ENCODE measurements around the gene PGAP2. TPM values are rescaled to one million over a fixed set of nuclear protein-coding genes. Genes with fewer than 3 reads are reported as not detected.
A peak's percentile ranks its signal among the peaks of the same experiment; 100 is the strongest.

Gene PGAP2
- total RNA-seq, 5 donors from 2014 or later (not counting 1 experiment from before 2014, with no cell fraction given), result 22.5 to 28.2 (median 24.6) TPM

GRCh38 chr11:3840004-3840869 is 31.9 kb downstream of the PGAP2 start:
- no peaks in the 10 kb centered on the region for H3K9me3 Mint-ChIP-seq
- Histone ChIP-seq H3K36me3 (ENCODE audit: control insufficient read depth in 2 of 2, extremely low read depth in 1 of 2, insufficient read depth in 1 of 2, low read length in 1 of 2) (peaks cover 0 to 9% of the 10 kb centered on the region in 2 donors), H3K27me3 (replicated peaks in 1 of 2; ENCODE audit: control insufficient read depth in 2 of 2, extremely low read depth in 1 of 2, insufficient read depth in 2 of 2, low read length in 1 of 2) (no peaks in the 10 kb centered on the region), H3K4me3 (ENCODE audit: control insufficient read depth in 1 of 2, extremely low read depth in 1 of 2, low read length in 1 of 2) (peak overlapping the region; percentile 88 to 89), H3K9me3 (no peaks in the 10 kb centered on the region), H3K27ac (ENCODE audit: low read length) (peak overlapping the region; percentile 98), H3K4me1 (ENCODE audit: control insufficient read depth in 1 of 2, extremely low read depth in 1 of 2, insufficient read depth in 2 of 2, low read length in 2 of 2) (peaks cover 49 to 59% of the 10 kb centered on the region in 2 experiments)
- H3K36me3 Mint-ChIP-seq, result peaks cover 18% of the 10 kb centered on the region
- ChIA-PET POLR2A (interaction anchor here (0.6 to 4.6 kb wide), 7 partner anchors 14 to 233 kb away, joined by 3 to 58 read pairs (median 5); partner anchors contain the start of gene STIM1 (in 1 of the 2)), CTCF (interaction anchor here (0.8 to 9.9 kb wide), 11 partner anchors 12 to 255 kb away, joined by 3 to 248 read pairs (median 13); partner anchors contain the start of genes PGAP2 (in 1 of the 2) and STIM1 (in 1 of the 2))
- H3K4me3 Mint-ChIP-seq, result peak overlapping the region; percentile 85 to 89 (median 89)
- H3K4me1 Mint-ChIP-seq, result peaks cover 65 to 70% (median 67%) of the 10 kb centered on the region in 3 donors
- DNase-seq, result peak in 28 of 35 experiments; percentile 24 to 57 (median 38)
- H3K27me3 Mint-ChIP-seq, result no peaks in the 10 kb centered on the region
- H3K27ac Mint-ChIP-seq, result peak overlapping the region; percentile 92 to 95
- under 1% methylated on average over 42 of the region's 46 CpGs for WGBS (ENCODE audit: insufficient coverage)
- peak in 2 of 4 experiments; percentile 0 to 1 for ATAC-seq (replicated peaks in 1 of 4)

GRCh38 chr11:3840870-3841425 is 32.6 kb downstream of the PGAP2 start, which contains the start of gene RHOG:
Gene RHOG (minus strand): TSS chr11:3840959. CDS start chr11:3828138, 12,821 bp downstream.
- ChIA-PET CTCF (interaction anchor here (0.6 to 9.9 kb wide), 31 partner anchors 12 to 256 kb away, joined by 3 to 248 read pairs (median 4); partner anchors contain the start of genes NUP98 (in 1 of the 2), PGAP2 (in 1 of the 2) and STIM1 (in 1 of the 2)), POLR2A (interaction anchor here (0.6 to 4.6 kb wide), 21 partner anchors 10 to 232 kb away, joined by 3 to 58 read pairs (median 4); partner anchors contain the start of genes STIM1 (in 2 of the 2) and PGAP2 (in 1 of the 2))
- peak; percentile 26 to 50 (median 42) for ATAC-seq (replicated peaks in 1 of 4)
- Histone ChIP-seq H3K27me3 (replicated peaks in 1 of 2; ENCODE audit: control insufficient read depth in 2 of 2, extremely low read depth in 1 of 2, insufficient read depth in 2 of 2, low read length in 1 of 2) (no peaks in the 10 kb centered on the region), H3K27ac (ENCODE audit: low read length) (peak within 1 kb of the TSS; percentile 98), H3K4me3 (ENCODE audit: control insufficient read depth in 1 of 2, extremely low read depth in 1 of 2, low read length in 1 of 2) (peak within 1 kb of the TSS; percentile 88 to 89), H3K36me3 (ENCODE audit: control insufficient read depth in 2 of 2, extremely low read depth in 1 of 2, insufficient read depth in 1 of 2, low read length in 1 of 2) (peaks cover 0 to 5% of the 10 kb centered on the region in 2 donors), H3K9me3 (no peaks in the 10 kb centered on the region), H3K4me1 (ENCODE audit: control insufficient read depth in 1 of 2, extremely low read depth in 1 of 2, insufficient read depth in 2 of 2, low read length in 2 of 2) (peaks cover 50 to 51% of the 10 kb centered on the region in 2 experiments)
- H3K4me1 Mint-ChIP-seq, result peaks cover 63 to 64% (median 63%) of the 10 kb centered on the region in 3 donors
- no peaks in the 10 kb centered on the region for H3K9me3 Mint-ChIP-seq
- H3K27me3 Mint-ChIP-seq, result no peaks in the 10 kb centered on the region
- 0% methylated on average over 5 of the region's 42 CpGs for WGBS (ENCODE audit: insufficient coverage)
- H3K4me3 Mint-ChIP-seq, result peak within 1 kb of the TSS; percentile 86 to 89 (median 89)
- peaks cover 13% of the 10 kb centered on the region for H3K36me3 Mint-ChIP-seq
- DNase-seq, result peak in 13 of 35 experiments; percentile 10 to 93 (median 53)
- peak within 1 kb of the TSS; percentile 96 for H3K27ac Mint-ChIP-seq

- POLR2A ChIA-PET, result interaction anchor here (0.6 to 4.6 kb wide), 20 partner anchors 9 to 231 kb away, joined by 3 to 58 read pairs (median 4); partner anchors contain the start of genes STIM1 (in 2 of the 2) and PGAP2 (in 1 of the 2)
- Histone ChIP-seq H3K4me1 (ENCODE audit: control insufficient read depth in 1 of 2, extremely low read depth in 1 of 2, insufficient read depth in 2 of 2, low read length in 2 of 2) (peaks cover 44 to 48% of the 10 kb centered on the region in 2 experiments), H3K4me3 (ENCODE audit: control insufficient read depth in 1 of 2, extremely low read depth in 1 of 2, low read length in 1 of 2) (peak overlapping the region in 1 of 2 donors; percentile 88), H3K27me3 (replicated peaks in 1 of 2; ENCODE audit: control insufficient read depth in 2 of 2, extremely low read depth in 1 of 2, insufficient read depth in 2 of 2, low read length in 1 of 2) (no peaks in the 10 kb centered on the region), H3K27ac (ENCODE audit: low read length) (peak overlapping the region; percentile 98), H3K9me3 (no peaks in the 10 kb centered on the region), H3K36me3 (ENCODE audit: control insufficient read depth in 2 of 2, extremely low read depth in 1 of 2, insufficient read depth in 1 of 2, low read length in 1 of 2) (peaks cover 0 to 5% of the 10 kb centered on the region in 2 donors)
- H3K27me3 Mint-ChIP-seq, result no peaks in the 10 kb centered on the region
- peak overlapping the region; percentile 96 for H3K27ac Mint-ChIP-seq
- peak; percentile 77 to 82 (median 78) for ATAC-seq (replicated peaks in 1 of 4)
- WGBS (ENCODE audit: insufficient coverage), result 13% methylated on average over 32 of the region's 44 CpGs
- peak overlapping the region; percentile 85 to 89 (median 86) for H3K4me3 Mint-ChIP-seq
- peaks cover 13% of the 10 kb centered on the region for H3K36me3 Mint-ChIP-seq
- no peaks in the 10 kb centered on the region for H3K9me3 Mint-ChIP-seq
- CTCF ChIA-PET, result interaction anchor here (0.6 to 9.9 kb wide), 40 partner anchors 8 to 255 kb away, joined by 3 to 248 read pairs (median 4); partner anchors contain the start of genes NUP98 (in 1 of the 2), PGAP2 (in 1 of the 2) and STIM1 (in 1 of the 2)
- DNase-seq, result peak in 34 of 35 experiments; percentile 88 to 98 (median 96)
- H3K4me1 Mint-ChIP-seq, result peaks cover 56 to 60% (median 56%) of the 10 kb centered on the region in 3 donors
Observed at GRCh38 chr11:3841426-3842350, 33.3 kb downstream of the PGAP2 start.

- peaks cover 6% of the 10 kb centered on the region for H3K36me3 Mint-ChIP-seq
- peaks cover 41 to 45% (median 41%) of the 10 kb centered on the region in 3 donors for H3K4me1 Mint-ChIP-seq
- no peak for DNase-seq
- POLR2A ChIA-PET, result interaction anchor here (0.7 to 1.4 kb wide), 3 partner anchors 11 to 230 kb away, joined by 3 to 5 read pairs (median 4); no protein-coding TSS in a partner anchor
- no peaks in the 10 kb centered on the region for H3K27me3 ChIP-seq (replicated peaks in 1 of 2; ENCODE audit: control insufficient read depth in 2 of 2, extremely low read depth in 1 of 2, insufficient read depth in 2 of 2, low read length in 1 of 2)
- peaks cover 28 to 32% of the 10 kb centered on the region in 2 experiments for H3K4me1 ChIP-seq (ENCODE audit: control insufficient read depth in 1 of 2, extremely low read depth in 1 of 2, insufficient read depth in 2 of 2, low read length in 2 of 2)
- no peak overlapping the region for H3K27ac ChIP-seq (ENCODE audit: low read length)
- H3K9me3 Mint-ChIP-seq, result no peaks in the 10 kb centered on the region
- peak overlapping the region; percentile 49 to 66 for H3K27ac Mint-ChIP-seq
- no peaks in the 10 kb centered on the region for H3K9me3 ChIP-seq
- no peak overlapping the region for H3K4me3 ChIP-seq (ENCODE audit: control insufficient read depth in 1 of 2, extremely low read depth in 1 of 2, low read length in 1 of 2)
- no peak for ATAC-seq (replicated peaks in 1 of 4)
- CTCF ChIA-PET, result interaction anchor here in 1 of 2 donors (1.9 to 9.9 kb wide), 2 partner anchors 9 to 229 kb away, joined by 6 to 248 read pairs; partner anchors contain the start of gene STIM1
- peaks cover 0 to 5% of the 10 kb centered on the region in 2 donors for H3K36me3 ChIP-seq (ENCODE audit: control insufficient read depth in 2 of 2, extremely low read depth in 1 of 2, insufficient read depth in 1 of 2, low read length in 1 of 2)
- no peak overlapping the region for H3K4me3 Mint-ChIP-seq
- 100% methylated on average over 2 of the region's 3 CpGs for WGBS (ENCODE audit: insufficient coverage)
- no peaks in the 10 kb centered on the region for H3K27me3 Mint-ChIP-seq
Observed at GRCh38 chr11:3843326-3843725, 35.0 kb downstream of the PGAP2 start.

DNA sequence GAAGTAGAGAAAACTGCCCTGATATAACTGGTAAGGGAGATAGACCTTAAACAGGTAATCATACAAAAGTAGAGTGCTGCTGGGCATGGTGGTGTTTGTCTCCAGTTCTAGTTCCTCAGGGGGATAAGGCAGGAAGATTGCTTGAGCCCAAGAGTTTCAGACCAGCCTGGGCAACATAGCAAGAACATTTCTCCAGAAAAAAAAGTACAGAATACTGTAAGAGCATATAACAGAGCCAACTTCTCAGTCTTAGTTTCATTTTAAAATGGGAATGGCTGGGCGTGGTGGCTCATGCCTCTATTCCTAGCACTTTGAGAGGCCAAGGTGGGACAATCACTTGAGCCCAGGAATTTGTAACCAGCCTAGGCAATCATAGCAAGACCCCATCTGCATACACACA is 36.9 kb downstream of the PGAP2 start:
- Histone ChIP-seq H3K4me1 (ENCODE audit: control insufficient read depth in 1 of 2, extremely low read depth in 1 of 2, insufficient read depth in 2 of 2, low read length in 2 of 2) (peaks cover 13 to 25% of the 10 kb centered on the region in 2 experiments), H3K4me3 (ENCODE audit: control insufficient read depth in 1 of 2, extremely low read depth in 1 of 2, low read length in 1 of 2) (no peak overlapping the region), H3K27ac (ENCODE audit: low read length) (no peak overlapping the region), H3K36me3 (ENCODE audit: control insufficient read depth in 2 of 2, extremely low read depth in 1 of 2, insufficient read depth in 1 of 2, low read length in 1 of 2) (no peaks in the 10 kb centered on the region), H3K9me3 (no peaks in the 10 kb centered on the region), H3K27me3 (replicated peaks in 1 of 2; ENCODE audit: control insufficient read depth in 2 of 2, extremely low read depth in 1 of 2, insufficient read depth in 2 of 2, low read length in 1 of 2) (no peaks in the 10 kb centered on the region)
- WGBS (ENCODE audit: insufficient coverage), result no CpG with 5 or more reads among the region's 1 CpG
- Mint-ChIP-seq H3K27me3 (no peaks in the 10 kb centered on the region), H3K4me1 (peaks cover 32 to 36% (median 34%) of the 10 kb centered on the region in 3 donors), H3K4me3 (no peak overlapping the region), H3K27ac (no peak overlapping the region), H3K36me3 (no peaks in the 10 kb centered on the region), H3K9me3 (no peaks in the 10 kb centered on the region)
- ChIA-PET POLR2A (interaction anchor here in 1 of 2 donors (0.5 kb wide), 1 partner anchor 60 kb away, joined by 4 read pairs; no protein-coding TSS in a partner anchor), CTCF (interaction anchor here (1.2 to 2.6 kb wide), 4 partner anchors 9 to 227 kb away, joined by 5 to 13 read pairs (median 6); partner anchors contain the start of gene STIM1 (in 1 of the 2))
- DNase-seq, result no peak
- ATAC-seq (replicated peaks in 1 of 4), result no peak
